NCI-H1694 treated with DMSO at 0.1 percent for 48 hours (cell line): ENCODE measurements around the gene SYT6.

Experiments
- DNase-seq: peaks from one replicate; lab custom pipeline; 2025; lab: John Stamatoyannopoulos, UW

SYT6 gene

DNA sequence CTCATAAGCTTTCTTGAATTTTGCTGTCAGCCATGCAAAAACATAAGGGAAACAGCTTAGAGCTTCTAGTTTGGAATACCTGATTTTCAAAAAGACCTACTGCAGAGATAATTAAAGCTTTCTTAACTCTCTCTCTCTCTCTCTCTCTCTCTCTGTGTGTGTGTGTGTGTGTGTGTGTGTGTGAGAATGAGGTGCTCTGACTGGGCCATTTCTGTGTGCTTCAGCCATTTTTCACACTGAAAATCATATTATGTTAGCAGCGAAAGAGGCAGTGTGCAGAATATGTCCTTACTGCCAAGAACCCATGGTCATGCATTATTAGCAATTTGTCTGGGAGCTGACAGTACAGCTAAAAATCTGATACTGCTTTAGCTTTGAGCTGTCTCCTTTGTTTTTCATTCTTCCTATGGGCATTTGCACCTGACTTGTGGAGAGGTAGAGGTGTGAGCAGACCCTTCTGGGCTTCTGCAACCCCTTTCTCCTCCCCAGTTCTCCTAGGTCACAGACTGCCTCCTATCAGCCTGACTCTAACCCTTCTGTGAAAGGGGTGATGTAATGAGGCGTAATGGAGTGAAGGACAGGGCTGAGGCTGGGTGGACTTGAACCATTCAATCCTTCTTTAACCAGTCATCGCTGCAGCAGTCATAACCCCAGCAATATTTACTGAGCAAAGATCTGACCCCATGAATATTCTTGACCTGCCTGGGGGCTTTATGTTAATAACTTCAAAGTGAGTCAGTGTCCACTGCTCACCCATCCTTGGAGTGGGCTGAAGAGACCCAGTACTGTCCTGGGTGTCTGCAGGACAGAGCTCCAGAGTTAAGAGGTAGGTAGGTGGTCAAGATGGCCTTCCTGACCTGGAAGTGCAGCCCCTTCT lies 61.2 kb downstream of the SYT6 start:
- DNase-seq: no peak

- DNase-seq: no peak
These were observed 62.0 kb downstream of the SYT6 start for GRCh38 chr1:114091711-114092110.

GRCh38 chr1:114090738-114091505 lies 62.7 kb downstream of the SYT6 start:
- DNase-seq: no peak

DNA sequence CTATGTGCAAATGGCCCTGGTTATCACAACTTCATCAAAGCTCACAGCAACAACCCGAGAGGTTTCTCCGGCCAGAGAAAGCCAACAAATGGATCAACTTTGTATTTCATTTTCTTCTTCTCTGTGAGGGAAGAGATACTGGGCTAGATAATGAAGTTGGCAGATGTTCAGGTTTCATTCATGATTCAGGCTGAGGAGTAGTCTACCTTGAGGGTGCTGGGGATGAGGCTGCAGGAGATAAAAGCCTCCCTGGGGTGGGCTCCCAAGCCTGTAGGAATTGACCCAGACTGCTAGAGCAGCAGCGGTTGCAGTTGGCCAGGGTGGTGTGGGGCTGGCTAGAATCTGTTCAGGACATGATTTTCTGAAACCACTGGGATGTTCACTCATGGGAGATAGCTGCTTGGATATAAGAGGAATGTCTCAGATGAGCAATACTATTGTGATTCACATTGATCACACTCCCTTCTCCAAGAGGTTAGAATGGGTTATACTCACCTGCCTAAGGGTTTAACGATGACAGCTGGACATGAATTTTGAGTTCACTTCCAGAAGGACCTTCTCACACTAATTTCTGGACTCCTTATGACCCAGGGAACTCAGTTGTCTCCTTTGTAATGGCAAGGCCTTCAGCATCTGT lies 64.0 kb downstream of the SYT6 start:
- no peak for DNase-seq

- DNase-seq: no peak
These were observed 65.0 kb downstream of the SYT6 start for GRCh38 chr1:114088392-114089299.

DNA sequence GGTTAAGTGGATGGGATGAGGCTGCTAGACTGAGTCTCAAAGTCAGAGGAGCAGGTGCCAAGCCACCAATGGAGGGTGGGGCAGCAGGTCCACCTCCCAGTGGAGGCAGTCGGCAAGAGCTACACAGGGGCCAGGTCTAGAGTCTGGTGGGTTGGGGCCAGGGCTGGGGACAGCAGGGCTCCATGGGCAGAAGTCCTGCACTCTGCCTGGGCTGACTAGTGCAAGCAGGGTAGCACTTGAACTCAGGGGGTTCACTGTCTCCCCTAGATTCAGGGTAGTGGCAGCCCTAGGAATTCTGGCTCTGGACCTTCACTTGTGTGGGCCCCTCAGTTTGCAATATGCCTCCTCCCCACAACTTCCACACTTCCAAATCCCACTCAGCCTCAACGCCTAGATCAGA lies 66.2 kb downstream of the SYT6 start:
- no peak for DNase-seq

DNA sequence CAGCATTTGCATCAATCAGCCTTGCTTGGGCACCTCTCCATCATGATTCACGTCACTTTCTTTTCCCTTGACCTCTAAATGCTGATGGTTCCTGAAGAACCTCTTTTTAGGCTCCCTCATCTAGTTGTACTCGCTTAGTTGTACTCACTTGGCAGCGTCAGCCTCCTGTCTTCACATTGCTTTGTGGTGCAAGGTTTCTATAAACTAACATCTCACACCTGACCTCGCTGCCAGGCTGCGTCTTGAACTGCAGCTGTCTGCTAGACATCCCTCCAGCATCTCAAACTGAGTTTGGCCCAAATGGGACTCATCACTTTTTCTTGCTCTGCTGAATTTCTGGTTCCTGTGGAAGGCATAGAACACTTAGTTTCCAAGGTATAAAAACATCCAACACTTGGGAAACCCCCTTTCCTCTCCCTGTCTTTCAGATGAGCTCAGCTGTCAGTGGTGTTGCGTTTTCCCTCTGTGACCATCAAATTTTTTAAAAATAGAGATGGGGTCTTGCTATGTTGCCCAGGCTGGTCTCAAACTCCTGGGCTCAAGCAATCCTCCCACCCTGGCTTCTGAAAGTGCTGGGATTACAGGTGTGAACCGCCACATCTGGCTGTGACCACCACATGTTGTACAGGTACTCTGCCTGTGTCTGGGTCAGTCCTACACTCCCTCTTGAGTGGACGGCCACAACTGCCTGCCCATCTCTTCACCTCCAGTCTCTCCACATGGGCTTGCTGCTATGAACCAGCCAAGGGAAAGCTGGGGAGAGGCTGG lies 66.9 kb downstream of the SYT6 start:
- DNase-seq: no peak

DNA sequence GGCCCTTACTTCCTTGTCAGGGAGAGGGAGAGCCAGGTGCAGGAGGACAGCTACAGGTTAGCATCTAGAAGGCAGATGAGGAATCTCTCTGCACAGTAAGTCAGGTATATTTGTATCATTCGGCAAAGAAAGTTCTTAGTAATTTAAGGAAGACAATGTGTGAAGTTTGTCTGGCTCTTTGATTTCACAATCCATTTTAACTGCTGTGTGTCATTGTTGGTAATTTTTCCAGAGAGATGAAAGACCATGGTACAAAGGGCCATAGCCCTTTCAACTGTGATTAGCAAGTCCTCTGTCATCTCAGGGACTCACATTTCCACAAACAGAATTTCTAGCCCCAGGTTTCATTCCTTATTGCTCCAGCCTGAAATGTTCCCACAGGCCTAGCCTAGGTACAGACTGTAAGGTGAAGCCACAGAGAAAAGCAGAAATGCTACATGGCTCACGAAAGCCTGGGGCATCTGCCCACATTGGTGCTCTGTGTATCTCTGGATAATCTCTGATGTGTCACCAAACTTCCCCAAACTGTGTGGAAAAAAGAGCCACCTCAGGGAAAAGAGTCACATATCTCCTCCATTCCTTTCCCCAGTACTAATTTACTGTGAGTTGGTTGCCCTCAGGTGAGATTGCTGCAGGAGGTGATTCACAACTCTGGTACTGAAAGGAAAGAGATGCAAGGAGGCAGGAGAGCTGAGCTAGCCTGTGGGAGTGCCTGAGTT lies 70.6 kb downstream of the SYT6 start:
- DNase-seq: no peak

DNA sequence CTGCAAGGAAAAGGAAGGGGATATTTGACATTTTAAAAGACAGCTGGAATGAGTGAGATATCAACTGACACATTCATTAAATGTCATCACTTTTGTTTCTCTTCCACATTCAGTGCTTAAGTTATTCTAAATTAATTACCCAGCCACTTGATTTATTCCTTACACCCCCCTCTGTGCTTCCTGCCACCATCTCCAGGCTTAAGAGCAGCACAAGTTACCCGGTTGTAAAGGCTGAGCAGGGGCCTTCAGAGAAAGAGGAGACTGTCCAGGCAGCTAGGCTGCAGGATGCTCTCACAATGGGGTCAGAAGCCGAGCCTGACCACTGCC lies 71.4 kb downstream of the SYT6 start:
- no peak for DNase-seq

GRCh38 chr1:114081437-114082303 lies 72.0 kb downstream of the SYT6 start:
- DNase-seq: no peak

GRCh38 chr1:114080511-114081436 lies 72.9 kb downstream of the SYT6 start:
- no peak for DNase-seq

DNA sequence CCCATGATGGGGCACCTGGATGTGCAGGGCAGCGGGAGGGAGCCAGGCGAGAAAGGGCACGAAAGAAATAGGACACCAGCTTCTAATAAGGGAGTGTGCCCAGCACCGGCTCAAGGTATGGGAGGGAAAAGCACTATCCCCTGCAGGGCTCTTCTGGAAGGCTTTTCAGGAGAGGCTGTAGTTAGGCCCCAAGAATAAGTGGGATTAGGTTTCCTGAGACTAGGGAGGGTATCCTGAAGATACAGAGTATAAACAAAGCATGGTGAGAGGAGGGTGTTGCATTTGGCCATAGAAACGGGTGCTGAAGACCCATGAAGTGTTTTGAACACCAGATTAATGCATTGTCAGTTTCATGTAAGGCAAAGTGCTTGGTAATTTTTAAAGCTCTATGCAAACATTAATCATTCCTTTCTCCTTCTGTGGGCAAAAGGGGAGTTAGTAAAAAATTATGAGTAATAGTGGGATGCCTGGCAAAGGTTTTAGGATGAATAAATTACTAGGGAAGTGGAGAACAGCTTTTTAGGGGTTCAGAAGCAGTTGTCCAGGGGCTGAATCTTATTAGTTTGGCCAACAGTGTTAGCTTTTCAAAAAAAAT lies 74.0 kb downstream of the SYT6 start:
- DNase-seq: no peak

GRCh38 chr1:114078116-114078515 lies 75.6 kb downstream of the SYT6 start:
- DNase-seq: no peak

GRCh38 chr1:114077188-114077587 lies 76.5 kb downstream of the SYT6 start:
- no peak for DNase-seq

GRCh38 chr1:114076308-114076707 lies 77.4 kb downstream of the SYT6 start:
- DNase-seq: no peak

- DNase-seq: no peak
These were observed 78.0 kb downstream of the SYT6 start for GRCh38 chr1:114075546-114076242.

DNA sequence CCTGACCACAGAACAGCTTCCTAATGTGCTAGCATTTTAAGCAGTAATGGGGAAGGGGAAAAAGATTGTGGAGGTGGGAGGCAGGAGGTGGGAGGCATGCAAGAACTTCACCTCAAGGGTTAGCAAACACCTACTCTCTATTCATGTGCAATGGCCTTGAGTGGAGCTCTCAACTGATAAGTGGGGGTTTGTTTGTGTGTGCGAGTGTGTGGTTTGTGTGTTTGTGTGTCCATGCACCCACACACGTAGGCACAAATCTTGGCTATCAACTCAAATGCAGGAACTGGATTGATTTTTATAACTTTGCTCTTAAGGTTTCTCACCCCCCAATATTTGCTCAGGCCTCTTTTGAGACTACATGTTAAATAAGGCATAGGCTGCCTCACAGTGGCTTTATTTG lies 78.6 kb downstream of the SYT6 start:
- DNase-seq: no peak
